NT2/D1 (cell line): ENCODE data around the gene FBLN2.

Experiments
- DNase-seq: peaks from one replicate; pipeline ENCODE4 v3.0.0-alpha.2; 2011; ENCODE audit warnings: low read depth, low spot score
- H3K27me3 ChIP-seq: 2 replicates; pipeline ENCODE4 v1.6.0; 2011; ENCODE audit warnings: mild to moderate bottlenecking; ENCODE audit not compliant: insufficient read length, insufficient read depth
- H3K36me3 ChIP-seq: 2 replicates; pipeline ENCODE4 v1.6.1; 2011; ENCODE audit warnings: mild to moderate bottlenecking, low read length, mixed read lengths; ENCODE audit not compliant: insufficient read depth, insufficient read length
- H3K4me1 ChIP-seq: 2 replicates; pipeline ENCODE4 v1.5.1; 2011; ENCODE audit not compliant: insufficient read depth, insufficient read length
- H3K4me3 ChIP-seq: 2 replicates; pipeline ENCODE4 v1.5.1; 2011; ENCODE audit warnings: low read depth; ENCODE audit not compliant: insufficient read length
- H3K9ac ChIP-seq: 2 replicates; pipeline ENCODE4 v1.6.0; 2011; ENCODE audit warnings: low read depth; ENCODE audit not compliant: insufficient read length
- H3K9me3 ChIP-seq: 2 replicates; pipeline ENCODE4 v1.5.1; 2011; ENCODE audit warnings: mild to moderate bottlenecking, low read length; ENCODE audit not compliant: insufficient read depth
- SUZ12 ChIP-seq: IDR thresholded peaks from 2 replicates; pipeline ENCODE4 v1.6.1; 2011; ENCODE audit not compliant: insufficient read length, insufficient read depth; ENCODE audit errors: extremely low read depth
- YY1 ChIP-seq: IDR thresholded peaks from 2 replicates; pipeline ENCODE4 v1.6.1; 2011; ENCODE audit not compliant: insufficient read length, insufficient read depth
- ZNF274 ChIP-seq: IDR thresholded peaks from 2 replicates; pipeline ENCODE4 v1.6.1; 2011; ENCODE audit warnings: mild to moderate bottlenecking, low read depth, low read length

The FBLN2 gene

DNA sequence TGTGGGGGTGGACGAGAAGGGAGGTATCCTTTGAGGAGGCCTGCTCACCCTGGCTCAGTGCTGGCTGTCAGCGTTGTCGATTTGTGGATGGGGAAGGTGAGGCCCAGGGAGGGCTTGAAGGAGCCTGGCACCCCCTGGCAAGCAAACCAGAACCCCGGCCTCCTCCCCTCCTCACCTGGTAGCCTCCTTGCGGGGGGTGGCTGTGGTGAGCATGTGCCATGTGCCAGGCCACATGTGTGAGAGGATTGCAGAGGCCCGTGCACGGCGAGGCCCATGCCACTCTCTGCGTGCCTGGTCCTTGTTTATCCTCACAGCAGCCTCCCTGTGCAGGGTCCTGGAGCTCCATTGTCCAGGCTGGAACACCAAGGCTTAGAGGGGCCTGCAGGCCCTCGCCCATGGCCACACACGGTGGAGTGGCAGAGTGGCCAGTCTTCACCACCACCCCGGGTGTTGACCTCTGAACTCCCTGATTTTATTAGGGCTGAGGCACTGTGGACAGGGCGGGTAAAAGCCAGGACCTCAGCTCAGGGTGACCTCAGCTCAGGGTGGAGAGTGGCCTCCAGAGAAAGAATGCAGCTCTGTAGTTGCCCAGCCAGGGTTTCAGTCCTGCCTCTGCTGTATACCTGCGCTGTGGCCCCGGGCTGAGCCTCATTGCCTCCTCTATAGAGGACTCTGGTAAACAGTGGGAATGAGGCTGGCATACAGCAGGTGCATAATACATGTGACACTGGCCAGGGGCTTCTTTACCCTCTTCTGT is 39.7 kb upstream of the FBLN2 start:
- no peaks in the 10 kb centered on the region for H3K9me3 ChIP-seq
- no peaks in the 10 kb centered on the region for H3K27me3 ChIP-seq
- DNase-seq = no peak
- no peaks in the 10 kb centered on the region for H3K36me3 ChIP-seq
- H3K9ac ChIP-seq = no peak overlapping the region
- no peak for TF ChIP-seq SUZ12
- TF ChIP-seq ZNF274 = no peak
- no peak for TF ChIP-seq YY1
- no peak overlapping the region for H3K4me3 ChIP-seq
- peaks cover 39% of the 10 kb centered on the region for H3K4me1 ChIP-seq

GRCh38 chr3:13509816-13510192 is 39.1 kb upstream of the FBLN2 start:
- Histone ChIP-seq H3K9me3 (no peaks in the 10 kb centered on the region), H3K4me3 (no peak overlapping the region), H3K36me3 (no peaks in the 10 kb centered on the region), H3K9ac (no peak overlapping the region), H3K4me1 (peaks cover 33% of the 10 kb centered on the region), H3K27me3 (no peaks in the 10 kb centered on the region)
- TF ChIP-seq SUZ12 = no peak
- no peak for DNase-seq

DNA sequence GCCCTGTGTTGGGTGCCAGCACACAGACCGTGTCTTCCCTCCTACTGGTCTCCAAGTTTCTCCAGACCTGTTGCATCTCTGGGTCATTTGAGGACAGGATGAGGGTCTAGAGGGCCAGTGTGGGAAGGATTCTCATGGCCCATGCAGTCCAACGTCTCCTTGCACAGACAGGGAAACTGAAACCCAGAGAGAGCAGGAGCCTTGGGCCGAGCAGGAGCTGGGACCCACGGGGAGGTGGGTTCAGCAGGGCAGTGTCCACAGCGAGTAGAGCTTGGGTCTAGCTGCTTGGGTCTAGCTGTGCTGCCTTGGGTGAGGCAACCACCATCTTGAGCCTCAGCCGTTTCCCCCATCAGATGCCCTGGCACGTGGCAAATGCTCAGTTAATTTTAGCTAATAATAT is 36.5 kb upstream of the FBLN2 start:
- DNase-seq = no peak
- Histone ChIP-seq H3K9ac (no peak overlapping the region), H3K36me3 (no peaks in the 10 kb centered on the region), H3K27me3 (no peaks in the 10 kb centered on the region), H3K9me3 (no peaks in the 10 kb centered on the region), H3K4me1 (peaks cover 24% of the 10 kb centered on the region), H3K4me3 (no peak overlapping the region)
- TF ChIP-seq SUZ12 (no peak), ZNF274 (no peak), YY1 (no peak)

GRCh38 chr3:13513051-13513912 is 35.6 kb upstream of the FBLN2 start:
- TF ChIP-seq ZNF274 (no peak), YY1 (no peak), SUZ12 (no peak)
- H3K9ac ChIP-seq = no peak overlapping the region
- no peaks in the 10 kb centered on the region for H3K9me3 ChIP-seq
- no peak overlapping the region for H3K4me3 ChIP-seq
- H3K36me3 ChIP-seq = no peaks in the 10 kb centered on the region
- H3K4me1 ChIP-seq = peaks cover 18% of the 10 kb centered on the region
- no peaks in the 10 kb centered on the region for H3K27me3 ChIP-seq
- no peak for DNase-seq

- no peaks in the 10 kb centered on the region for H3K36me3 ChIP-seq
- DNase-seq = no peak
- H3K4me3 ChIP-seq = no peak overlapping the region
- TF ChIP-seq YY1 (no peak), ZNF274 (no peak), SUZ12 (no peak)
- H3K27me3 ChIP-seq = no peaks in the 10 kb centered on the region
- H3K9me3 ChIP-seq = no peaks in the 10 kb centered on the region
- H3K9ac ChIP-seq = no peak overlapping the region
- peaks cover 14% of the 10 kb centered on the region for H3K4me1 ChIP-seq
Measured at GRCh38 chr3:13513913-13514517, 34.9 kb upstream of the FBLN2 start.

- no peak overlapping the region for H3K9ac ChIP-seq
- H3K4me1 ChIP-seq = peaks cover 11% of the 10 kb centered on the region
- no peak overlapping the region for H3K4me3 ChIP-seq
- TF ChIP-seq SUZ12 (no peak), ZNF274 (no peak), YY1 (no peak)
- no peaks in the 10 kb centered on the region for H3K36me3 ChIP-seq
- H3K9me3 ChIP-seq = no peaks in the 10 kb centered on the region
- DNase-seq = no peak
- H3K27me3 ChIP-seq = no peaks in the 10 kb centered on the region
Measured at GRCh38 chr3:13514639-13515435, 34.1 kb upstream of the FBLN2 start.
